ENCODE results near the gene COL9A1. TPM values are rescaled to one million over a fixed set of nuclear protein-coding genes. Genes with fewer than 3 reads are reported as not detected.

COL9A1 gene
- total RNA-seq, 1 experiment from 2014 or later = 7.8 TPM

DNA sequence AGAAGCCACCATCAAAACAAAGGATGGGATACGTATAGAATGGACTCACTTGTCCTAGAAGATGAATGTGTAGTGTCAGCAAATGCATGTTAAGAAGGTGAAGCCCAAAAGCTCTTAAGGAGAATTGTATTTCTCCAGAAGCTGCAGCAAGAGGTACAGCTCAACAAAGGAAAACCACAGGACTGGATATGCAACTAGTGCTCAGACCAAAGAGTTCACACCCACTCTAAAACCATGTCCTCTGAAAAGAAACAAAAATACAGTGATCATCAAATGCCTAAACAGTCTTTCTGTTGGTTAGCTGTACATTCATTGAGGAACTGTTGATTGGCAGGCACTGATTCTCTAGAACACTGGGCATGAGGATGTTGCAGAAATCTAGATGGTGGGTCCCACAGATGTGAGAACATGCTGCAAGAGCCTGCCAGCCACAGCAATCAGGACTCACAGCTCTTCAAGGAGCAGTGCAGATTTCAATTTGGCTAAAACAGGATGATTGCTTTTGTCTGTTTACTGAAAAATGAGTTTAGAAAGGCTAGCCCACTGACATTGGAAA, 94.6 kb downstream of the COL9A1 start:
- Mint-ChIP-seq H3K36me3 (ENCODE audit: insufficient read depth in 1 of 3, low read depth in 3 of 3) (no peaks in the 10 kb centered on the region), H3K9me3 (no peaks in the 10 kb centered on the region), H3K27ac (no peak overlapping the region), H3K27me3 (ENCODE audit: low read depth) (no peaks in the 10 kb centered on the region), H3K4me1 (no peaks in the 10 kb centered on the region), H3K4me3 (no peak overlapping the region)
- H2BK120ac ChIP-seq (ENCODE audit: low read depth, low read length, poor library complexity, severe bottlenecking) = no peak overlapping the region
- H4K91ac ChIP-seq (ENCODE audit: insufficient read length, low read depth, low read length) = no peak overlapping the region
- no peak overlapping the region for H3K56ac ChIP-seq (ENCODE audit: insufficient read length, low read depth, low read length)
- no peak overlapping the region for H2BK5ac ChIP-seq (ENCODE audit: insufficient read length, low read length)
- no peaks in the 10 kb centered on the region for H4K20me1 ChIP-seq (ENCODE audit: control insufficient read depth, insufficient read depth, insufficient read length)
- H3K18ac ChIP-seq (ENCODE audit: insufficient read length, low read depth, low read length) = no peak overlapping the region
- no peak overlapping the region for H4K8ac ChIP-seq (replicated peaks; ENCODE audit: insufficient read length, low read depth, low read length)
- no peak overlapping the region for H3K23ac ChIP-seq (ENCODE audit: insufficient read length, low read depth, low read length)
- H3K4me1 ChIP-seq (ENCODE audit: insufficient read depth, low read length) = 0 out of 2 replicates have a peak, but pooled peaks cover 2% of the 10 kb centered on the region
- H2BK20ac ChIP-seq (ENCODE audit: low read depth, low read length, poor library complexity, severe bottlenecking) = no peak overlapping the region
- no peak overlapping the region for H3K4ac ChIP-seq (ENCODE audit: low read depth, low read length)
- H3T11ph ChIP-seq (ENCODE audit: low read length) = no peak overlapping the region
- no peak overlapping the region for H3K27ac ChIP-seq (ENCODE audit: insufficient read length, low read depth, low read length)
- H3K9ac ChIP-seq (ENCODE audit: extremely low read depth, insufficient read length, low read length) = no peak overlapping the region
- no peak overlapping the region for H2BK15ac ChIP-seq (ENCODE audit: low read depth, low read length)
- H3K79me1 ChIP-seq (ENCODE audit: insufficient read depth, low read depth, low read length, poor library complexity, severe bottlenecking) = no peaks in the 10 kb centered on the region
- no peak for DNase-seq
- H2AK5ac ChIP-seq (ENCODE audit: insufficient read length, low read length) = no peak overlapping the region
- no peaks in the 10 kb centered on the region for H3K23me2 ChIP-seq (ENCODE audit: insufficient read length, low read depth, low read length, poor library complexity, severe bottlenecking)
- WGBS (ENCODE audit: extremely low coverage, insufficient read length, low lambda C conversion rate) = no CpG with 5 or more reads among the region's 1 CpG
- no peak overlapping the region for H2BK12ac ChIP-seq (ENCODE audit: insufficient read length, low read depth, low read length)
- no peak overlapping the region for H2AFZ ChIP-seq (ENCODE audit: low read length)
- no peak overlapping the region for H3K4me2 ChIP-seq (ENCODE audit: insufficient read depth, insufficient read length, low read length)
- no peak overlapping the region for H3K14ac ChIP-seq (ENCODE audit: insufficient read depth, low read length)
- TF ChIP-seq, protein P1, sequence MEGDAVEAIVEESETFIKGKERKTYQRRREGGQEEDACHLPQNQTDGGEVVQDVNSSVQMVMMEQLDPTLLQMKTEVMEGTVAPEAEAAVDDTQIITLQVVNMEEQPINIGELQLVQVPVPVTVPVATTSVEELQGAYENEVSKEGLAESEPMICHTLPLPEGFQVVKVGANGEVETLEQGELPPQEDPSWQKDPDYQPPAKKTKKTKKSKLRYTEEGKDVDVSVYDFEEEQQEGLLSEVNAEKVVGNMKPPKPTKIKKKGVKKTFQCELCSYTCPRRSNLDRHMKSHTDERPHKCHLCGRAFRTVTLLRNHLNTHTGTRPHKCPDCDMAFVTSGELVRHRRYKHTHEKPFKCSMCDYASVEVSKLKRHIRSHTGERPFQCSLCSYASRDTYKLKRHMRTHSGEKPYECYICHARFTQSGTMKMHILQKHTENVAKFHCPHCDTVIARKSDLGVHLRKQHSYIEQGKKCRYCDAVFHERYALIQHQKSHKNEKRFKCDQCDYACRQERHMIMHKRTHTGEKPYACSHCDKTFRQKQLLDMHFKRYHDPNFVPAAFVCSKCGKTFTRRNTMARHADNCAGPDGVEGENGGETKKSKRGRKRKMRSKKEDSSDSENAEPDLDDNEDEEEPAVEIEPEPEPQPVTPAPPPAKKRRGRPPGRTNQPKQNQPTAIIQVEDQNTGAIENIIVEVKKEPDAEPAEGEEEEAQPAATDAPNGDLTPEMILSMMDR (conservative IDR thresholded peaks at IDR 0.05) = no peak
- no peaks in the 10 kb centered on the region for H3K27me3 ChIP-seq (ENCODE audit: insufficient read depth, low read length)
- H3K79me2 ChIP-seq (ENCODE audit: insufficient read depth, low read length) = no peaks in the 10 kb centered on the region
- H3K9me3 ChIP-seq (ENCODE audit: control insufficient read depth, low read depth, low read length) = no peaks in the 10 kb centered on the region
- H4K5ac ChIP-seq (ENCODE audit: insufficient read length, low read depth, low read length) = no peak overlapping the region

All from H9 (cell line).